HTERT RPE-1 (cell line): Measurements from ENCODE around the gene BIN1.

Experiments used
- in situ Hi-C: fragments of 300-500 bp; cut with MboI; formaldehyde crosslinking; loops from 4 replicates; pipeline ENCODE4 v1.14.3; 2020; ENCODE audit warnings: low sequenced_read_pairs

The BIN1 gene

DNA sequence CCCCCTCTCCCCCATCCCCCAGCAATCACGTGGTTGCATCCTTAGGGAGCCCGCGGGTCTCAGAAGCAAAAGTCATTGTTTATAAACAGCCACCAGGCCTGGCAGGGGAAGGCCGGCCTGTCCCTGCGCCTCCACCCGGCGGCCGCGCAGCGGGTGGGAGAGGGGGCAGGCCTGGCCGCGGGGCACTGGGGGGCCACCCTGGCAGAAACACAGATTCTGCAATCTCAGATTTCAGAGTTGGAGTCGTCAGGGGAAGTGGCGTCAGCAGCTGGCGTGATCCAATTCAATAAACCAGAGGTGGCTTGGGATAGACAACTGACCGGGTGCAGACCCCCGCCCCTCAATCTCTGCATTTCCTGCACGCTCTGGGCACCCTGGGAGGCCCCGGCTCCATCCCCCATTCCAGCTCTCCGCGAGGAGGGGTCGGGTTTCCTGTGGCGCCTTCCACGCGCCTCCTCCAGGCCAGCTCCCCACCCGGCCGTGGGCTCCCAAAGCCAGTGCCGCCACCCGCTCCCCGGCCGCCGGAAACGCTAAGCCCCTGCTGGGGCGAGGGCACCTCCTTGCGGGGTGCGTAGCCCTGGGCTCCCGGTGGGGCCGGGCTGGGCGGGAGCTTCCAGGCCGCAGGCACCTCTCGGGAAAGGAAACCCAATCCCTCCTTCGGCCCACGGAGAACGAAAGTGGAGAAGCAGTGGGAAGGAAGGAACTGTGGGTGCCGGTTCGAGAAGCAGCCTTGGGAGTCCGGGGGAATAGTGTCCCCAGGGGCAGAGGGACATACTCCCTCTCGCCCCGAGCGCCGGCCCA is 1.1 kb downstream of the BIN1 start:
- in situ Hi-C loops = no loop called here

DNA sequence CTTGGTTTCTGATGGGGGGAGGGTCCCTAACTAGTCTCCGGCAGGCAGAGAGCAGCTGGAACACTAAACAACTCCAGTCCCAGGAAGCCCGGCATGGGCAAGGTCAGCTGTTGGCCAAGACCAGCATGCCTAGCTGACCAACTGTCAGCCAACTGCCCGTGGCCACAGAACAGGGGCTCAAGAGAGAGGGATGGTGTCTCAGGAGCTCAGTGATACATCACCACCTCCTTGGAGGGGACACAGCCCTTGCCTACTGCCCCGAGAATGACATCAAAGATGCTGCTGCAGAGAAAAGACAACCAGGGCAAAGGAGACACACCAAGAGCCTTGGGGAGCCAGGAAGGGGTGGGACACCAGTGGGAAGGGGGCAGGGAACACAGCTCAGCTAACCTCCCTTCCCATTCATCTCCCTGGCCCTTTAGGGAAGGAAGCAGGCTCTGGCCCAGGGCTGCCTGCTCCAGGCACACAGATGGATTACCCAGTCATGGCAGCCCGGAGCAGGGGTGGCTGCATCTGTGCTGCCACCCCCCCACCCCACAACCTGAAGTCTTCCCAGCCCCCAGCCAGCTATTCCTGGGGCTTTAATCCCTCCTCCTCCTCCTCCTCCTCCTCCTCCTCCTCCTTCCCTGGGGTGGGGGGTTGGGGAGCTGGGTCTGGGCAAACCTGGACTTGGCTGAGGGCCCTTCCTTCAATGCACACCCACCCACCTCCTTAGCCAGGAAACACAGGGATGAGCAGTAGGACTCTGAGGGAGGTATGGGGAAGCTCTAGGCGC is 1.9 kb downstream of the BIN1 start:
- in situ Hi-C loops = no loop called here

DNA sequence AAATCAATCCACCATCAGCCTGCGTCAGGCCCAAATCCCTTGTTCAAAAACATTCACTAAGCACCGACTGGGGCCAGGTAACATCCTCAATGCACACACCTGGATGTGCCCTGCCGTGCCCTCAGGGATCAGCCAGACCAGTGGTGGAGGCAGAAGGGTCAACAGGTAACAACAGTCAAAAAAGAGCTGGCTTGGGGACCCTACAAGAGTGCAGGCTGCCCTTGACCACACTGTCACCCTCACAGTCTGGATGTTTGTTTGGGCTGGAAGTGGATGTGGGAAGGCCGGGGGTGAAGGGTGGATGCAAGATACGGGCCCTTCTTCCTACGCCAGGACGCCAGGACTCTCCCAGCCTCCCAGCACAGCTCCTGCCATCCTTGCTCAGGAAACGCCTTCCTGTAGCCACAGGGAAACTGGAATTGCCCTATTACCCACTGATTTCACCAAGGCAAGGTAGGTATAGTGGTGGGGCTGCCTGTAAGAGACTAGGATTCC is 2.7 kb downstream of the BIN1 start:
- in situ Hi-C loops = no loop called here

DNA sequence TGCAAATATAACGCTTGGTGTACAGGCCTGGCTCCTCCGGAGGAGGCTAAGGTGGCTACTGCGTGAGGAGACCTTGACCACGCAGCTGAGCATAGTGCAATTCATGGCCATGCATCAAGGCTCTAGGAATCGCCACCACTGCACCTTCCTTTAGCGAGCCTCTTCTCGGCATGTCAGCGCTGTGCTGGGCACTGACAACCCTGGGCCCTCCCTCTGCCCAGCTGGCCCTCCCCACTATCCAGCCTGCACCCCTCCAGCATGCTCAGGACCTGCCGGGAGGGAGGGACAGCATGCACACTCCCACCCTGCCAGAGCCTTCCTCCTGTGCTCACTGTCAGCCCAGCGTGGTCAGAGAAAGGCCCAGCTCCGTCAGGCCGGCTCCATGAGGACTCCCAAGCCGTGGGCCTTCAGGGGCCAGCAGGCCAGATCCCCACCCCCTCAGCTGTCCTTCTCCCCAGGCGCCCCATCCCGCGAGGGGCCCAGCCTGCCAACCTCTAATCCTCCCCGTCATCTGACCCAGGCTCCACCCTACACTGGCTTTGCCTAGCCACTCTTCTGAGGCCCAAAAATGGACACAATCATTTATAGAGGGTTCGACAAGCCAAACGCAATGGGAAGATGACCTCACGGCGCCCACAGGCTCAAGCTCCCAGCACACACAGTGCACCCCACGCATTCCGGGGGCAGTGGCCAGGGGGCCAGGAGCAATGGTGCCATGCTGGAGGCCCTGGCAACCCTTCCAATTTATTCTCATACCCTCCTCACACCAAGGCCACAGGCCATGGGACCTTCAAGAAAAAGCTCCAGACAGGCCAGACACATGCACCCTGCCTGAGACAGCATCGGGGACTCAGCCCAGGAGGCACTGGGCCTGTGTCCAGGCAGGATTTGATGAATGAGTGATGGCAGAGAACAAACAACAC is 3.5 kb downstream of the BIN1 start:
- in situ Hi-C loops = no loop called here

DNA sequence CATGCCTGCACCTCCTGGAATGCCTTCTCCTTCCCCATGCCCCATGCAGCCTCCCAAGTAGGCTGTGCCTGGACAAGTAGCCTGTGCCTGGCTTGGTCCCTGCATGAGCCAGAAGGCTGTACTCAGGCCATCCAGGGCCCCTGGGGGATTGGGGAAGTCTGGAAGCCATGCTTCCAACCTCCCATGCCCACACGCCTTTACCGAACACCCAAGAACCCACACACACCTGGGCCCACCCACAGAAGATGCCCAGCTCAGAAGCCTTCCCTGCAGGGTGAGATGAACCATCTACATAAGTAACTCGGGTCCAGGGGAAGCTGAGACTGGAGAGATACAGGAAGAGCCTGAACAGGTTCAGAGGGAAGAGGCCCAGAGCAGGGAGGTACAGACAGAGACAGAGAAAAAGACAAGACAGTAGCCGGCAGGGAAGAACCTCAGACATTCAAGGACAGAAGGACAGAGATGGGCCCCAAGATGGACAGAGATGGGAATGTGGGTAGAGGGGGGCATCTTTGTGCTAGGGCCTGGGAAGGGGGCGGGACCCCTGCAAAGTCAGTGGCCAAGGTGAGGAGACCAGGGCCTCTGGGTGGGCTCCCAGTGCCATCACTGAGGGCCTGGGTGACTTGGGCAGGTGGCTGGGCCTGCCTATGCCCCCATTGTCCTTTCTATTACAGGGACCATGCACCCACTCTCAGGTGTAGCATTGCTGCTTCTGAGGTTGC is 4.3 kb downstream of the BIN1 start:
- in situ Hi-C loops = no loop called here

DNA sequence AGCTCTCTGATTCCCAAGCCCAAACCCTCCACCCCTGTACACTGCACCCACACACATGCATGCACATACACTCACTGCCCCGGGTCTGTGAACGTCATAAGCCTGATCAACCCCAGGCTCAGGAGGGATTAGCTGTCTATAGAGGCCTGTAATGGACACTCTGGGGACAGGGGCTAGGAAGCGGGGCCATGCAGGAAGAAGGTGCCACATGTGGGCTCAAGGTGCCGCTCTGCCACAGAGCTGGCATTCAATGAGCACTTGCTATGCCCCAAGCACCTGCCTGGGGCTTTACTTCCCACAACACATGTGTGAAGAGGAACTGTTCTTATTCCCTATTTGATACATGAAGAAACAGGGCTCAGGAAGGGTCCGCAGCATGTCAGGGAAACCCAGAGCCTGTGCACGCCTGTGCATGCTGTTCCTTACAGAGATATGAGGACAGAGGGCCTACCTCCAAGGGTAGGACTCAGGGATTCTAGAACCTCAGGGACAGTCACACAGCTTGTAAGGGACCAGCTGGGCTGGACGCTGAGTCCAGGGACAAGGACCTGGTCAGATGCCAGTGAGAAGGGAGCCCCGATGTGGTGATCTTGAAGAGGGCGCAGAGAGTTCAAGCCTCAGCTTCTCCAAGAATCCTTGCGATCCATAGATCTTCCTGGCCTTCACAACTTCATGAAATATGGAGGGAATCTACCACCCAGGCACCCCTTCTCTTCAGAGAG is 5.0 kb downstream of the BIN1 start:
- in situ Hi-C loops = no loop called here

DNA sequence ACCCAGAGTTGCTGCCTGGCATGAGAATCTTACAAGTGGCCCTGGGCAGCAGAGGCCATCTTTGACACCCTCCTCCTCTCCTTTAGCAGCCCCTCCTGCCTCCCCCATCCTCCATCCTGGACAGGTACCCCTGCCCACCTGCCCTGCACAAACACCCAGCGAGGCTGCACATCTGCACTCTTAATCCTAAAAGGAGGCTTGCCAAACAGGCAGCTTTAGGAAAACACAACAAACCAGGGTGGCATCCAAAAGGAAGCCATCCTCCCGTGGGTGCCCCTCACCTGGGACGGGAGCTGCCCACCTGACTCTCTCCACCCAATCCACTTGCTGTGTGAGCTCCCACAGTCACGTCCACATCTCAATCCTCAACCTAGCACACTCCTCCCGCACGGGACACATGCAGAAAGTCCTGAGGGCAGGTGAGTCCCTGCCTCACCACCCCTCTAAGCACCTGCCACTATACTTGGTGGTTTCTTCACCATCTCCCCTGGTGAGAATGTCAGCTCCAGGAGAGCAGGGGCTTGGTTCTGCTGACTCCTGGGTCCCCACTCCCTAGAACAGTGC is 5.8 kb downstream of the BIN1 start:
- in situ Hi-C loops = no loop called here

DNA sequence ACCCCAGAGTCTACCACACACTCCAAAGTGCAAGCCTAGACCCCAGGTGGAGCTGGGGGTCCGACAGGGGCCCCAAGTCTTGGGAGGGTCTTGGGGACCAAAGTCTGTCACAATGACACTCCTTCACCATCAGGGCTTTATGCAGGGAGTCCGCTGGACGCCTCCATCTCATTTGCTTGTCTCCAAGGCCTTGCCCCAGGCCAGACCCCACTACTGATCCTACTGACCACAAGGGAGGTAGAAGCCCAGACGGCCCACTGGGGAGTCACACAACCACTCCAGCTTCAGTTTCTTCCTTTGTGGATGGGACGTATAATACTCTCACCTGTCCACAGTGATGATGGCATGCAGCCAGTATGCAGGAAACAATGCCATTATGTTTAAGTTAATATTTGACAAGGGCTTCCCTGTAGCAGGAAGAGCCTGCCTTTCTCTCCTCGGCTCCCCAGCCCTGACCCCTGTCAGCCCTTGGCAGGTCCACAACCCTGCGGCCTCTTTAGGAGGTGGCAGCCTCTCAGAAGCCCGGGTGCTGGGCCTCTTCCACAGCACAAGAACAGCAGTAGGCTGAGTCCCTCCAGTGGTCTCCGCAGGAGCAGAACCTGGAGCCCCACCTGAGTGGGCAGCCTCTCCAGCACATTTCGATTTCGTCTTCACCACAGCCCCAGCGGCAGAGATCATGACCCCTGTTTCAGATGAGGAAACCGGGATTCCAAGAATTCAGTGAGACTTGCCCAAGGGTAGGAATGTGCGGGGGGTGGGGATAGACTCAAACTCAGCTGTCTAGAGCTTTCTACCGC is 6.5 kb downstream of the BIN1 start:
- in situ Hi-C loops = no loop called here

DNA sequence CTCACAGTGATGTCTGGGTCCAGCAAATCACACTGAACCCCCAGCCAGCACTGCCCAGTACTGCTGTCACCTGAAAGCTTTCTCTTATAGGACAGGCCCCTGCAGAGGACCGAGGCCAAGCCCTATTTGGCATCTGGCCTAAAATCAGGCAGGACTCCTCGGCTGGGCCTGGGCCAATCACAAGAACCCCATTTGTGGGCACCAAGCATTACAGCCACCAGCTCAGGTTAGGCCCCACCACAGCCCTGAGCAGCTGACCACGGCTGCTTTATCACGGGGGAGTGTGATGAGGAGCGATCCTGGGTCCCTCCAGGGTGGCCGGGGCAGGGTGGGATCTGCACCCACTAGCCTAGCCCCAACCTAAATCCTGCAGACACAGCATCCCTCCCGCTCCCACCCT is 8.2 kb downstream of the BIN1 start:
- in situ Hi-C loops = no loop called here

DNA sequence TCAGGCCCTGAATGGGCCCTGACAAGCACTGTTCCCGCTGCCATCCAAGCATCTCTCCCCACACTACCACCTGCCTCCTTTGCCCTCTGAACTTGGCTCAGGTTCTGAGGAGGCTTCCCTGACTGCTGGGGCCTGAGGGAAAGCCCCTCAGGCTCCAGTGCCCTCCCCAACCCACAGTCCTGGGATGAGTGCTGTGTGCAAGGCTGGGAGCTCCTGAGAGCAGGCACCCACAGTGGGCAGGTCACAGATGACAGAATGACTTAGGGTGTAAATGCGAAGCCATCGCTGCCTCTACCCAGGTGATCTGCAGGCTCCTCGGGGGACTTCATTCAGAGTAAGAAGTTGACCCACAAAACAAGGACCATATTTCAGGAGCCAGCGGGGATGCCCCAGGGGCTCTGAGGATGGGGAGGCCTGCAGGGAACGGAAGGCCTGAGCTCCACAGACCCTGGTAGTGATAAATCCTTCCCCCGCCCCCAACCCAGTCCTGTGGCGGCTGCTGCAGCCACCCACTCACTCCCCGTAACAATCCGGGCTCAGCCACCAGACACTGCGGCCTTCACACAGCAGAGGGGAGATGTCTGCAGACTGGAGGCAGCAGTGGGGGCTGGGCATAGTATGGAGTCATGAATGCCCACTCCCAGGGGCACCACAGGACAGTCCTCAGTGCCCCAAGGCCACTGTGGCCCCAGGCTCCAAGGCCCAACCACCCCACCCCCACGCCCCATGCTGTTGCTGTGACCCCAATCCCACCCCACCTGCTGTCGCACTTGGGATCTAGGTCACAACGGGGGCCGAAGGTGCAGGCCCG is 8.9 kb downstream of the BIN1 start:
- in situ Hi-C loops = no loop called here

DNA sequence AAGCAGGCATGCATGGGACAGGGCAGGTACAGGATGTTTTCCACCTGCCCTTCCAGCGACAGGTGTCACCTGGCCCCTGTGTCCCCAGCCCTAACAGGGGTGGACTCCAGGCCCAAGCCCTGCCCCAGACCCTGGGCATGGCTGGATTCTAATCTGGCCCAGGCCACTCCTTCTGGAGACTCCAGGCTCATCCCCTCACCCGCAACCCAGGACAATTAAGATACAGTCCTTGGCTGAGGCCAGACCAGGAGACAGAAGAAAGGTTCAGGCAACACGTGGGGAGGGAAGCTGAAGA is 9.5 kb downstream of the BIN1 start:
- in situ Hi-C loops = no loop called here

DNA sequence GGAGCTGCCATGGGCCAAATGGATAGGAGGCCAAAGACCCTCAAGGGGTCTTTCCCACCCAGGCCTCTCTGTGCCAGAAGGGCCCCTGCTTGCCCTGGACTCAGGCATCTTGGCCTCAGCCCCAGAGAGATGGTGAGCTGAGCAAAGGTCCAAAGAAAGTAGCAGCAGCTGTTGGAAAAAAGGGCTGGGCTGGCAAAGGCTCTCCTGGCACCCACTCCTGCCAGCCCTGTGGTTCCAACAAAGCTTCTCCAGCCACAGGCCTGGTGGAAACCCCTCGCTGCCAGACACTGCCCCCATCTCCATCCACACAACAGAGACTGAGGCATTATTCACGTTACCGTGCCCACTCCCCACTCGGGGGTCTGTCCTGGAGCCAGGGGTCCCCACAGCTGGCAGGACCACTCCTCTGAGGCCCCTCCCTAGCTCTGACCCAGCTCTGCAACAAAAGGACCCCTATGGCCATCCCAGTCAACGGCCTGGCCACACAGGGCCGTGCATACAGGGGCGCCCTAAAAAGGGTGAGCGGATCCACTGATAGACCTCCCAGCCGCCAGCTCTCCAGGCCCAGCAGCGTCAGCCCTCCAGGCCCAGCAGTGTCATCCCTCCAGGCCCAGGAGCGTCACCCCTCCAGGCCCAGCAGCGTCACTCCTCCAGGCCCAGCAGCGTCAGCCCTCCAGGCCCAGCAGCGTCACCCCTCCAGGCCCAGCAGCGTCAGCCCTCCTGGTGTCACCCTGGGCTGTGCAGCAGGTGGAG is 10.1 kb downstream of the BIN1 start:
- in situ Hi-C loops = no loop called here

DNA sequence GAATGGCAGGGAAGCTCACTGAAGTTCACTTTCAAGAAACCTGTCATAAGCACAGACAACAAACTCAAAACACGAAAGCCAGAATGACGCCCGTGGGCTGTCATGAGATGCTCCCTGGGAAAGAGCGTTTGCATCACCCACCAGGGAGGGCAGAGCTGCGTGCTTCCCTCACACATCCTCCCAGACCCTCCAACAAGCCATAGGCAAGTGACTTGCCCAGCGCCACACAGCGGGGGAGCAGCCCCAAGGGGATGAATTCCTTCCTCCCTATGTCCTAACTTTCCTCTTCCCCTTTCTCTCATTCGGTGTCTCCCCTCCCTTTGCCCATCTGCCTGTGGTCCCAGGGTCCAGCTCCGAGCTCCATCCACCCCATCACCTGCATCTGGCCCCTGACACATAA is 10.7 kb downstream of the BIN1 start:
- in situ Hi-C loops = no loop called here

DNA sequence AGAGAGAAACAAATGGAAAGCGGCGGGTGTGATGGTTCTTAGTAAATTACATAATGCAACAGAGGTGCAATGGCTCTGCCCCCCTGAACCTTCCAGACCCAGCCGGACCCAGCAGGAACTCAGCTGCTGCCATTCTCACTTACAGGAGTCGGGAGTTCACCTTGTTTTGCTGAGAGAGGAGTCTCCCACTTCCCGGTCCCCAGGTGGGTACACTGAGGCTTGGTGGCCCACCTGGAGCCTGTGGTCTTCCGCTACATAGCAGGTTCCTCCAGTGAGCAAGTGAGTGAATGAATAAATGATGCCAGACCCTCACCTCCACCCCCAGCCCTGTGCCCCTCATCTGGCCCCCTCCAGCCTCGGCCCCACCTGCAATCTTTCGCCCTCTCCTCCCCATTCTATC is 11.2 kb downstream of the BIN1 start:
- in situ Hi-C loops = no loop called here

DNA sequence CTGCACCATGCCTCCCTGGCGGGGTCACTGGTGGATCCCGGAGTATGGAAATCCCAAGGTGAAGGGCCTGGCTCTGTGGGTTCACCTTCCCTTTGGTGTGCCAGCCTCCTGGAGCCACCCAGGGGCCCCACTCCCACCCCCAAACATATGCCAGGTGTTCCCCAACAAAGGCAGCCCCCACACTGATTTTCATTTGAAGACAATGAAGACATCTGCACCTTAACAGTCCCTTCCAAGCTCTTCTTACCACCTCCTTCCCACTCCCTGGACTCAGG is 11.7 kb downstream of the BIN1 start:
- in situ Hi-C loops = no loop called here

DNA sequence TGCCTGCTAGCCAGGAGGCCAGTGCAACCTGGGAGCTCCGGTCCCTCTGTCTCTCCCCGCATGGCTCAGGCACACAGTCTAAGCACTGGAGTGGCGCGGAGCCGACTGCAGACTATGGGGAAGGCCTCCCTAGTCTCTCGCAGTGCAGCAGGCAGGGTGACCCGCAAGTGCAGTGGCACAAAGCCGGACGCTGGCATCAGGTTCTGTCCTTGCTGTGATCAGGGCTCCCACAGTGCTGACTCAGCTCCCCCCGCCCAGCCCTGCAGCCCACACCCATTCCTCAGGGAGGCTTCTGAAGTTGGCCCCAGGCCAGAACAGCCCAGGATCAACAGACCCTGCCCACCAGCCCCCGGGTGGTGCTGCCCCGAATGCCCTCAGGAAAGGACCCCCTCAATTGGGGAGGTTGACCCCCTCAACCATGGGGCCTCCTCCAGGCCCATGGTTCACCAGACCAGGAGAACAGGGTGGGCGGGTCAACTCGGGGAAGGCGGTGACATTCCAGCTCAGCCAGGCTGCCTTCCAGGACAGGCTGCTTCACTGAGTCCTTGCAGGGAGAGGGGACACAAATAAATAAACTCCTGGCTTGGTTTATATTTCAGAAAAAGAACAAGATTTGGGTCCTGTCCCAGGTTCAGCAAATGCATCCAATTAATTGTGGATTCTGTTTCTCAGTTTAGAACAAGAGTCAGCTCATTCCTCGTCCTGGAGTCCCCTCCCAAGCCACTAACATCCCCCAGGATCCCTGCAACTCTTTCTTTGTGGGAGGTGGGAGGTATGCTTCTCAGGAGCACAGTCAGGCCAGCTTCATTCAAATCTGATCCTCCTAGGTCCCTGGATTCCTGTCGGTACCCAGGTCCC is 12.2 kb downstream of the BIN1 start:
- in situ Hi-C loops = no loop called here
